Right atrium auricular region (tissue), 2 donors: ENCODE data around the gene UNC13C. TPM values are rescaled to one million over a fixed set of nuclear protein-coding genes. Genes with fewer than 3 reads are reported as not detected.

Source experiments
- DNase-seq: peaks from one replicate; pipeline ENCODE4 v3.0.0-alpha.2; 2019; ENCODE audit warnings: low spot score
- H3K27ac ChIP-seq, 2 donors: fragments of 200-600 bp; sonication (generic); 1 replicate in 1 of 2; 2 replicates in 1 of 2; pipeline ENCODE4 v1.5.1; 2016 to 2019
- H3K27me3 ChIP-seq, 2 donors: fragments of 200-600 bp; sonication (generic); one replicate each; pipeline versions ENCODE4 v1.5.1 to v1.6.0; 2017 to 2019
- H3K36me3 ChIP-seq: fragments of 200-600 bp; sonication (generic); one replicate; pipeline ENCODE4 v1.5.1; 2016
- H3K4me1 ChIP-seq, 2 donors: fragments of 200-600 bp; sonication (generic); one replicate each; pipeline versions ENCODE4 v1.5.1 to v1.6.0; 2017 to 2019
- H3K4me3 ChIP-seq, 2 donors: fragments of 200-600 bp; sonication (generic); 1 replicate in 1 of 2; 2 replicates in 1 of 2; pipeline ENCODE4 v1.5.1; 2017 to 2019; ENCODE audit warnings: mild to moderate bottlenecking in 1 of 2, moderate library complexity in 1 of 2
- H3K9me3 ChIP-seq, 2 donors: fragments of 200-600 bp; sonication (generic); one replicate each; pipeline ENCODE4 v1.5.1; 2019
- CTCF ChIP-seq, 2 donors: fragments of 200-600 bp; sonication (generic); IDR thresholded peaks; one replicate each; pipeline ENCODE4 v1.5.1; 2019; ENCODE audit warnings: antibody characterized with exemption in 2 of 2
- total RNA-seq, 2 donors: library from RNA; depleted of rRNA; stranded (reverse); fragments of >200 nt; gene quantifications; one replicate each; pipeline ENCODE4 v1.1.0, GENCODE V29; 2016

Gene UNC13C
- total RNA-seq, 2 donors from 2014 or later, result 0.19 to 0.31 TPM

GRCh38 chr15:54026891-54027290 lies 48.6 kb downstream of the UNC13C start:
- Histone ChIP-seq H3K36me3 (no peaks in the 10 kb centered on the region), H3K27ac (no peak overlapping the region), H3K4me1 (no peaks in the 10 kb centered on the region), H3K9me3 (peaks cover 0 to 4% of the 10 kb centered on the region in 2 donors), H3K4me3 (no peak overlapping the region), H3K27me3 (no peaks in the 10 kb centered on the region)
- TF ChIP-seq CTCF (IDR thresholded peaks at IDR 0.05), result no peak
- DNase-seq, result no peak

GRCh38 chr15:54029081-54029480 lies 50.8 kb downstream of the UNC13C start:
- TF ChIP-seq CTCF (IDR thresholded peaks at IDR 0.05), result no peak
- DNase-seq, result no peak
- Histone ChIP-seq H3K4me1 (no peaks in the 10 kb centered on the region), H3K4me3 (no peak overlapping the region), H3K27me3 (no peaks in the 10 kb centered on the region), H3K36me3 (no peaks in the 10 kb centered on the region), H3K9me3 (no peaks in the 10 kb centered on the region), H3K27ac (no peak overlapping the region)

GRCh38 chr15:54032066-54032465 lies 53.8 kb downstream of the UNC13C start:
- Histone ChIP-seq H3K4me3 (no peak overlapping the region), H3K27ac (no peak overlapping the region), H3K27me3 (no peaks in the 10 kb centered on the region), H3K9me3 (no peaks in the 10 kb centered on the region), H3K4me1 (no peaks in the 10 kb centered on the region), H3K36me3 (no peaks in the 10 kb centered on the region)
- TF ChIP-seq CTCF (IDR thresholded peaks at IDR 0.05), result no peak
- no peak for DNase-seq

GRCh38 chr15:54033356-54033860 lies 55.2 kb downstream of the UNC13C start:
- H3K27me3 ChIP-seq, result no peaks in the 10 kb centered on the region
- no peaks in the 10 kb centered on the region for H3K36me3 ChIP-seq
- no peak for TF ChIP-seq CTCF (IDR thresholded peaks at IDR 0.05)
- H3K4me3 ChIP-seq, result no peak overlapping the region
- H3K27ac ChIP-seq, result no peak overlapping the region
- no peaks in the 10 kb centered on the region for H3K9me3 ChIP-seq
- no peak for DNase-seq
- no peaks in the 10 kb centered on the region for H3K4me1 ChIP-seq

GRCh38 chr15:54033869-54034458 lies 55.7 kb downstream of the UNC13C start:
- TF ChIP-seq CTCF (IDR thresholded peaks at IDR 0.05), result no peak
- DNase-seq, result no peak
- no peaks in the 10 kb centered on the region for H3K9me3 ChIP-seq
- no peak overlapping the region for H3K4me3 ChIP-seq
- no peak overlapping the region for H3K27ac ChIP-seq
- H3K36me3 ChIP-seq, result no peaks in the 10 kb centered on the region
- H3K27me3 ChIP-seq, result no peaks in the 10 kb centered on the region
- H3K4me1 ChIP-seq, result no peaks in the 10 kb centered on the region

- DNase-seq, result no peak
- no peaks in the 10 kb centered on the region for H3K36me3 ChIP-seq
- H3K4me1 ChIP-seq, result no peaks in the 10 kb centered on the region
- no peak overlapping the region for H3K4me3 ChIP-seq
- no peak for TF ChIP-seq CTCF (IDR thresholded peaks at IDR 0.05)
- no peaks in the 10 kb centered on the region for H3K9me3 ChIP-seq
- no peaks in the 10 kb centered on the region for H3K27me3 ChIP-seq
- H3K27ac ChIP-seq, result no peak overlapping the region
Observed at GRCh38 chr15:54035616-54036015, 57.4 kb downstream of the UNC13C start.
